OCI-LY1 (cell line): ENCODE data around the gene SMIM41.

ENCODE experiments used
- H2AFZ ChIP-seq: fragments of 200-600 bp; sonication (generic), shearing (Covaris generic); 2 replicates; pipeline ENCODE4 v1.6.0; 2014; ENCODE audit warnings: antibody characterized with exemption, mild to moderate bottlenecking, low read length
- H3F3A ChIP-seq: fragments of 200-600 bp; sonication (generic), shearing (Covaris generic); 2 replicates; pipeline ENCODE4 v1.6.0; 2014; ENCODE audit warnings: mild to moderate bottlenecking, antibody characterized with exemption, low read length, moderate library complexity; ENCODE audit not compliant: insufficient read depth
- H3K27ac ChIP-seq: fragments of 200-600 bp; sonication (generic); 2 replicates; pipeline ENCODE4 v1.5.1; 2014; ENCODE audit warnings: low read length, mixed run types, mild to moderate bottlenecking, low read depth; ENCODE audit not compliant: poor library complexity, severe bottlenecking
- H3K27me3 ChIP-seq: fragments of 200-600 bp; sonication (generic); 2 replicates; pipeline ENCODE4 v1.6.0; 2014; ENCODE audit warnings: antibody characterized with exemption, mild to moderate bottlenecking, low read length, moderate library complexity; ENCODE audit not compliant: insufficient read depth
- H3K36me3 ChIP-seq: fragments of 200-600 bp; sonication (generic); 2 replicates; pipeline ENCODE4 v1.6.1; 2014; ENCODE audit warnings: mild to moderate bottlenecking, antibody characterized with exemption, low read length, moderate library complexity, mixed read lengths; ENCODE audit not compliant: insufficient read depth
- H3K4me1 ChIP-seq: fragments of 200-600 bp; sonication (generic); 2 replicates; pipeline ENCODE4 v1.5.1; 2014; ENCODE audit warnings: mild to moderate bottlenecking, low read length, moderate library complexity; ENCODE audit not compliant: insufficient read depth, severe bottlenecking
- H3K4me2 ChIP-seq: fragments of 200-600 bp; sonication (generic), shearing (Covaris generic); 2 replicates; pipeline ENCODE4 v1.6.1; 2014; ENCODE audit warnings: low read length
- H3K4me3 ChIP-seq: fragments of 200-600 bp; sonication (generic); 2 replicates; pipeline ENCODE4 v1.5.1; 2014; ENCODE audit warnings: low read length, low read depth, mild to moderate bottlenecking, mixed read lengths; ENCODE audit not compliant: poor library complexity, severe bottlenecking
- H3K79me2 ChIP-seq: fragments of 200-600 bp; shearing (Covaris generic); 2 replicates; pipeline ENCODE4 v1.6.1; 2016; ENCODE audit warnings: mixed run types, low read length, mixed read lengths; ENCODE audit not compliant: insufficient read depth
- H3K9ac ChIP-seq: fragments of 200-600 bp; sonication (generic), shearing (Covaris generic); 2 replicates; pipeline ENCODE4 v1.6.1; 2014; ENCODE audit warnings: mild to moderate bottlenecking, low read length, mixed read lengths
- H3K9me2 ChIP-seq: fragments of 200-600 bp; sonication (generic), shearing (Covaris generic); 2 replicates; pipeline ENCODE4 v1.6.1; 2014; ENCODE audit warnings: low read depth, mild to moderate bottlenecking, low read length, mixed read lengths
- H3K9me3 ChIP-seq: fragments of 200-600 bp; shearing (Covaris generic); 2 replicates; pipeline ENCODE4 v1.6.1; 2014; ENCODE audit warnings: low read length, mixed read lengths
- H4K20me1 ChIP-seq: fragments of 200-600 bp; sonication (generic), shearing (Covaris generic); 2 replicates; pipeline ENCODE4 v1.6.0; 2016; ENCODE audit warnings: mild to moderate bottlenecking, low read length; ENCODE audit not compliant: insufficient read depth
- EZH2 ChIP-seq: fragments of 200-600 bp; sonication (generic), shearing (Covaris generic); IDR thresholded peaks from 2 replicates; pipeline ENCODE4 v1.8.0; 2017; ENCODE audit warnings: borderline replicate concordance, mixed run types, mild to moderate bottlenecking, antibody characterized with exemption, low read length, moderate library complexity, mixed read lengths
- TF ChIP-seq, protein P1 (sequence below): fragments of 200-600 bp; sonication (generic), shearing (Covaris generic); IDR thresholded peaks from 2 replicates; pipeline ENCODE4 v1.5.1; 2017; ENCODE audit warnings: mild to moderate bottlenecking, antibody characterized with exemption, low read length, moderate library complexity, mixed read lengths

The SMIM41 gene

GRCh38 chr12:52058631-52059361 is 20.7 kb upstream of the SMIM41 start:
- Histone ChIP-seq H3K4me2 (no peak overlapping the region; the same call in 1 of the 2 replicates), H3K36me3 (no peaks in the 10 kb centered on the region; the same call in 1 of the 2 replicates), H3K79me2 (no peaks in the 10 kb centered on the region), H3K9ac (no peak overlapping the region; the same call in 1 of the 2 replicates), H3K9me3 (no peaks in the 10 kb centered on the region), H3F3A (no peaks in the 10 kb centered on the region), H2AFZ (no peak overlapping the region), H3K27ac (peak overlapping the region; percentile 38), H3K4me1 (peaks cover 20% of the 10 kb centered on the region), H3K27me3 (no peaks in the 10 kb centered on the region; the same call in 1 of the 2 replicates), H4K20me1 (no peaks in the 10 kb centered on the region), H3K9me2 (no peaks in the 10 kb centered on the region), H3K4me3 (no peak overlapping the region)
- TF ChIP-seq, protein P1, sequence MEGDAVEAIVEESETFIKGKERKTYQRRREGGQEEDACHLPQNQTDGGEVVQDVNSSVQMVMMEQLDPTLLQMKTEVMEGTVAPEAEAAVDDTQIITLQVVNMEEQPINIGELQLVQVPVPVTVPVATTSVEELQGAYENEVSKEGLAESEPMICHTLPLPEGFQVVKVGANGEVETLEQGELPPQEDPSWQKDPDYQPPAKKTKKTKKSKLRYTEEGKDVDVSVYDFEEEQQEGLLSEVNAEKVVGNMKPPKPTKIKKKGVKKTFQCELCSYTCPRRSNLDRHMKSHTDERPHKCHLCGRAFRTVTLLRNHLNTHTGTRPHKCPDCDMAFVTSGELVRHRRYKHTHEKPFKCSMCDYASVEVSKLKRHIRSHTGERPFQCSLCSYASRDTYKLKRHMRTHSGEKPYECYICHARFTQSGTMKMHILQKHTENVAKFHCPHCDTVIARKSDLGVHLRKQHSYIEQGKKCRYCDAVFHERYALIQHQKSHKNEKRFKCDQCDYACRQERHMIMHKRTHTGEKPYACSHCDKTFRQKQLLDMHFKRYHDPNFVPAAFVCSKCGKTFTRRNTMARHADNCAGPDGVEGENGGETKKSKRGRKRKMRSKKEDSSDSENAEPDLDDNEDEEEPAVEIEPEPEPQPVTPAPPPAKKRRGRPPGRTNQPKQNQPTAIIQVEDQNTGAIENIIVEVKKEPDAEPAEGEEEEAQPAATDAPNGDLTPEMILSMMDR: no peak
- no peak for TF ChIP-seq EZH2

- Histone ChIP-seq H3K4me1 (peaks cover 20% of the 10 kb centered on the region), H2AFZ (no peak overlapping the region), H3K79me2 (no peaks in the 10 kb centered on the region), H3K9me3 (no peaks in the 10 kb centered on the region), H4K20me1 (no peaks in the 10 kb centered on the region), H3K9me2 (no peaks in the 10 kb centered on the region), H3F3A (no peaks in the 10 kb centered on the region), H3K9ac (no peak overlapping the region; the same call in 1 of the 2 replicates), H3K36me3 (no peaks in the 10 kb centered on the region; the same call in 1 of the 2 replicates), H3K27me3 (no peaks in the 10 kb centered on the region; the same call in 1 of the 2 replicates), H3K27ac (no peak overlapping the region), H3K4me3 (no peak overlapping the region), H3K4me2 (no peak overlapping the region)
- TF ChIP-seq EZH2: no peak
- TF ChIP-seq, protein P1: no peak
Observed at GRCh38 chr12:52059582-52060497, 19.7 kb upstream of the SMIM41 start.

GRCh38 chr12:52060498-52061177 is 18.9 kb upstream of the SMIM41 start:
- no peak overlapping the region for H2AFZ ChIP-seq
- no peak overlapping the region for H3K4me2 ChIP-seq
- peaks cover 20% of the 10 kb centered on the region for H3K4me1 ChIP-seq
- H3F3A ChIP-seq: no peaks in the 10 kb centered on the region
- no peak overlapping the region for H3K9ac ChIP-seq
- no peak overlapping the region for H3K4me3 ChIP-seq
- H3K9me2 ChIP-seq: no peaks in the 10 kb centered on the region
- no peaks in the 10 kb centered on the region; the same call in 1 of the 2 replicates for H3K36me3 ChIP-seq
- H4K20me1 ChIP-seq: no peaks in the 10 kb centered on the region
- no peak overlapping the region for H3K27ac ChIP-seq
- TF ChIP-seq, protein P1: no peak
- TF ChIP-seq EZH2: no peak
- no peaks in the 10 kb centered on the region for H3K9me3 ChIP-seq
- H3K27me3 ChIP-seq: no peaks in the 10 kb centered on the region; the same call in 1 of the 2 replicates
- H3K79me2 ChIP-seq: no peaks in the 10 kb centered on the region
